Lung (tissue), 12 donors: Measurements from ENCODE around the gene CMTM7. TPM values are rescaled to one million over a fixed set of nuclear protein-coding genes. Genes with fewer than 3 reads are reported as not detected.

Source experiments
- ATAC-seq: fragments of 200-7000 bp; cut with Tn5 transposase; one replicate; pipeline ENCODE4 v1.9.1; 2020; ENCODE audit warnings: moderate number of reproducible peaks; ENCODE audit not compliant: insufficient read depth, low FRiP score
- DNase-seq, 3 donors: peaks; one replicate each; pipeline ENCODE4 v3.0.0-alpha.2; 2013 to 2017
- H3K27ac ChIP-seq, 2 donors: one replicate each; pipeline ENCODE4 v1.5.1; 2013; ENCODE audit warnings: mild to moderate bottlenecking in 2 of 2, moderate library complexity in 2 of 2, control low read depth in 1 of 2, inconsistent platforms in 1 of 2, low read depth in 1 of 2, low read length in 1 of 2
- H3K27me3 ChIP-seq, 3 donors: one replicate each; pipeline ENCODE4 v1.5.1; 2013; ENCODE audit warnings: low read length in 2 of 3; ENCODE audit not compliant: control insufficient read depth in 3 of 3, insufficient read depth in 3 of 3
- H3K36me3 ChIP-seq, 4 donors: one replicate each; pipeline ENCODE4 v1.5.1; 2013; ENCODE audit warnings: low read length in 4 of 4, mild to moderate bottlenecking in 1 of 4, moderate library complexity in 1 of 4; ENCODE audit not compliant: control insufficient read depth in 4 of 4, insufficient read depth in 4 of 4
- H3K4me1 ChIP-seq, 5 donors: one replicate each; pipeline ENCODE4 v1.5.1; 2013; ENCODE audit warnings: low read length in 5 of 5, mild to moderate bottlenecking in 2 of 5, moderate library complexity in 1 of 5; ENCODE audit not compliant: control insufficient read depth in 5 of 5, insufficient read depth in 5 of 5
- H3K4me3 ChIP-seq: one replicate; pipeline ENCODE4 v1.5.1; 2013; ENCODE audit warnings: mild to moderate bottlenecking, control low read depth, moderate library complexity
- H3K9ac ChIP-seq, 2 donors: one replicate each; pipeline ENCODE4 v1.5.1; 2013; ENCODE audit warnings: low read length in 2 of 2, control low read depth in 1 of 2; ENCODE audit not compliant: insufficient read depth in 1 of 2
- H3K9me3 ChIP-seq, 4 donors: one replicate each; pipeline ENCODE4 v1.5.1; 2013; ENCODE audit warnings: low read length in 3 of 4, mild to moderate bottlenecking in 1 of 4, moderate library complexity in 1 of 4; ENCODE audit not compliant: control insufficient read depth in 4 of 4, insufficient read depth in 3 of 4
- WGBS, 2 donors: extraction: QIAGEN DNeasy Blood & Tissue Kit; methylation state at CpG; one replicate each; pipeline ENCODE4 v1.1.7; 2013; 5-methylcytosine and 5-hydroxymethylcytosine counted together
- polyA plus RNA-seq, 2 donors: library from polyadenylated mRNA; stranded (reverse); fragments of 200-250 nt; gene quantifications; one replicate each; pipeline ENCODE4 v1.2.1, GENCODE V29; 2013
- total RNA-seq, 2 donors: library from RNA; depleted of rRNA in 1 of 2; stranded (reverse); fragments of >200 nt in 1 of 2; gene quantifications; one replicate each; pipeline ENCODE4 v1.2.1, GENCODE V29; 2014 to 2021
- TF ChIP-seq, protein P1 (sequence below): IDR thresholded peaks from 2 replicates; pipeline ENCODE4 v1.5.1; 2012; ENCODE audit warnings: mild to moderate bottlenecking; ENCODE audit errors: control extremely low read depth, extremely low read depth
- donor health status: control.
- donor health status: control.
- donor health status: Bipolar disorder and iron deficiency.
- donor health status: healthy.
- donor health status: DM: yes; HTN: yes; CAD: no.

Gene CMTM7
- total and polyA plus RNA-seq, 4 donors: 33.1 to 46.8 (median 43.8) TPM

DNA sequence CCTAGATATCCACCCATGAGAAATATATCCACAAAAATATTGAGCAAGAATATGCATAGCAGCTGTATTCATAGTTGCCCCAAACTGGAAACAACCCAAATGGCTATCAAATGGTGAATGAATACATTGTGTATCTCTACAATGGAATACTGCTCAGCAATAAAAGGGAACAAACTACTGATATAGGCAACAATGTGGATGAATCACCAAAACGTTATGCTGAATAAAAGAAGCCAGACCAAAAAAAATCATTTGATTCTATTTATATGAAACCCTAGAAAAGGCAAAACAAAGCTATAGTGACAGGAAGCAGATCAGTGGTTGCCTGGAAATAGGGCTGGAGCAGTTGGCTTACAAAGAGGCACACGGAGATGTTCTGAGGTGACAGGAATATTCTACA lies 15.5 kb upstream of the CMTM7 start:
- ATAC-seq: no peak
- Histone ChIP-seq H3K4me1 (peaks cover 0 to 2% (median 0%) of the 10 kb centered on the region in 5 donors), H3K9me3 (no peaks in the 10 kb centered on the region), H3K9ac (no peak overlapping the region), H3K27ac (no peak overlapping the region), H3K36me3 (peaks cover 0 to 4% (median 0%) of the 10 kb centered on the region in 4 donors), H3K4me3 (no peak overlapping the region), H3K27me3 (no peaks in the 10 kb centered on the region)
- 62 to 83% methylated on average over 2 of the region's 2 CpGs for WGBS, 2 donors
- DNase-seq: no peak
- TF ChIP-seq, protein P1, sequence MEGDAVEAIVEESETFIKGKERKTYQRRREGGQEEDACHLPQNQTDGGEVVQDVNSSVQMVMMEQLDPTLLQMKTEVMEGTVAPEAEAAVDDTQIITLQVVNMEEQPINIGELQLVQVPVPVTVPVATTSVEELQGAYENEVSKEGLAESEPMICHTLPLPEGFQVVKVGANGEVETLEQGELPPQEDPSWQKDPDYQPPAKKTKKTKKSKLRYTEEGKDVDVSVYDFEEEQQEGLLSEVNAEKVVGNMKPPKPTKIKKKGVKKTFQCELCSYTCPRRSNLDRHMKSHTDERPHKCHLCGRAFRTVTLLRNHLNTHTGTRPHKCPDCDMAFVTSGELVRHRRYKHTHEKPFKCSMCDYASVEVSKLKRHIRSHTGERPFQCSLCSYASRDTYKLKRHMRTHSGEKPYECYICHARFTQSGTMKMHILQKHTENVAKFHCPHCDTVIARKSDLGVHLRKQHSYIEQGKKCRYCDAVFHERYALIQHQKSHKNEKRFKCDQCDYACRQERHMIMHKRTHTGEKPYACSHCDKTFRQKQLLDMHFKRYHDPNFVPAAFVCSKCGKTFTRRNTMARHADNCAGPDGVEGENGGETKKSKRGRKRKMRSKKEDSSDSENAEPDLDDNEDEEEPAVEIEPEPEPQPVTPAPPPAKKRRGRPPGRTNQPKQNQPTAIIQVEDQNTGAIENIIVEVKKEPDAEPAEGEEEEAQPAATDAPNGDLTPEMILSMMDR: no peak

DNA sequence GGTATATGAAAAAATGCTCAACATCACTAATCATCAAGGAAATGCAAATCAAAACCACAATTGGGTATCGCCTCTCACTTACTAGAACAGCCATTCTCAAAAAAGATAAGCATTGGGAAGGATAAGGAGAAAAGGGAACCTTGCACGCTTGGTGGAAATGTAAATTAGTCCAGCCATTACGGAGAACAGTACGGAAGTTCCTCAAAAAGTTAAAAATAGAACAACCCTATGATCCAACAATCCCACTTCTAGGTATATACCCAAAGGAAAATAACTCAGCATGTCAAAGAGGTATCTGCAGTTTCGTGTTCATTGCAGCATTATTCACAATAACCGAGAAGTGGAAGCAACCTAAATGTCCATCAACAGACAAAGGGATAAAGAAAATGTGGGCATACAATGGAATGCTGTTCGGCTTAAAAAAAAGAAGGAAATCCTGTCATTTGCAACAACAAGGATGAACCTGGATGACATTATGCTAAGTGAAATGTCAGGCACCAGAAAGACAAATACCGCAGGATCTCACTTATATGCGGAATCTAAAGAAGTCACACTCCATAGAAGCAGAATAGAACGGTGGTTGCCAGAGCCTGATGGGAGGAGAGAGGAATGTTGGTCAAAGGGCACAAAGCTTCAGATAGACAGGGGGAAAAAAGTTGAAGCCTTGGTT lies 11.7 kb upstream of the CMTM7 start:
- Histone ChIP-seq H3K4me3 (no peak overlapping the region), H3K4me1 (no peaks in the 10 kb centered on the region), H3K27ac (no peak overlapping the region), H3K9me3 (no peaks in the 10 kb centered on the region), H3K27me3 (no peaks in the 10 kb centered on the region), H3K9ac (no peak overlapping the region), H3K36me3 (no peaks in the 10 kb centered on the region)
- ATAC-seq (no peak), DNase-seq (no peak)
- TF ChIP-seq, protein P1: no peak
- WGBS, 2 donors: 58 to 62% methylated on average over 10 of the region's 10 CpGs

DNA sequence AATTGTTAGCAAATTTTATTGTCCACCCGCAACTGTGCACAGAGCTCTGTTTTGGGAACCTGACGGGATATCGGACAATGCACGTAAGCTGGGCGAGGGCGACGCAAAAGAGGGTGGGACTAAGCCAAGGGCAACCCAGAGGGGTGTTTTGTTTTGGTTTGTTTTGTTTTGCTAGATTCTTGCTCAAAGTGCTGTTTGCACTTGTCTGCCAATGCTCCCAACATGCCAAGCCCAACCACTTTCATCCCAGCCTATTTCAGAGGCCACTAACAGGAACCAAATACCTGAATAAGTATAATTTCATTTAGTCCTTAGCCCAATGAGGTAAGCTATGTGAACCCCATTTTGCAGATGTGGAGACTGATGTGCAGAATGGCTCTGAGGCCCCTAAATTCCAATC lies 9.7 kb upstream of the CMTM7 start:
- Histone ChIP-seq H3K4me1 (no peaks in the 10 kb centered on the region), H3K4me3 (no peak overlapping the region), H3K9me3 (no peaks in the 10 kb centered on the region), H3K27ac (no peak overlapping the region), H3K36me3 (no peaks in the 10 kb centered on the region), H3K27me3 (no peaks in the 10 kb centered on the region), H3K9ac (no peak overlapping the region)
- WGBS, 2 donors: 87 to 88% methylated on average over 7 of the region's 7 CpGs
- TF ChIP-seq, protein P1: no peak
- no peak for ATAC-seq
- DNase-seq: no peak

DNA sequence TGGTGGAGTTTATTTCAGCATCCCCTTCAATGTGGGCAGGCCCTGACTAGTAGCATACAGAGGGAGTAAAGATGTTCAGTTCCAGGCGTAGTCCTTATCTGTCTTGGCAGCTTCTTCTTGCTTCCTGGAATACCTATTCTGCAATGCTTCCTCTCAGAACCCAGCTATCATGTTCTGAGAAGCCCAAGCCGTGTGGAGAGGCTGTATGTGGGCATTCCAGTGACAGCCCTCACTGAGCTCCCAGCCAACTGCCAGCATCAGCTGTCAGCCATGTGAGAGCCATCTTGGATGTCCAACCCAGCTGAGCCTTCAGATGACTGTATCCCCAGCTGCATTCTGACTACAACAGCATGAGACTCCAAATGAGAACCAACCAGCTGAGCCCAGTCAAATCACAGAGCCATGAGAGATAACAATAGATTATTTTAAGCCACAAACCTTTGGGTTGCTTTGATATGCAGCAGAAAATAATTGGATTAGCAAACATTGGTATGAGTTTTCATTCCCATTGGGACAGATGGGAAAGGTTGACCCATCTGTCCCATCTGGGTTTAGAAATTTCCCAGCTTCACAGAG lies 8.4 kb upstream of the CMTM7 start:
- H3K9ac ChIP-seq: no peak overlapping the region
- no peak overlapping the region for H3K27ac ChIP-seq
- H3K9me3 ChIP-seq: no peaks in the 10 kb centered on the region
- H3K36me3 ChIP-seq: no peaks in the 10 kb centered on the region
- ATAC-seq (no peak), DNase-seq (no peak)
- 39 to 73% methylated on average over 2 of the region's 2 CpGs for WGBS, 2 donors
- H3K4me3 ChIP-seq: no peak overlapping the region
- no peaks in the 10 kb centered on the region for H3K27me3 ChIP-seq
- no peaks in the 10 kb centered on the region for H3K4me1 ChIP-seq
- TF ChIP-seq, protein P1: no peak
